ENCODE results near the gene SPANXD.
"Not testable (repeated sequence)": the region's sequence is repeated elsewhere in the genome, so short reads cannot be mapped to it uniquely, and the experiment has no call there.

The SPANXD gene

GRCh38 chrX:141698639-141699038 is at the start of gene SPANXD:
SPANXD (minus strand) TSS chrX:141698739; CDS start chrX:141698405, 334 bp downstream.
- TF ChIP-seq CTCF (IDR thresholded peaks at IDR 0.05) = not testable (repeated sequence)

- TF ChIP-seq CTCF (IDR thresholded peaks at IDR 0.05) = no peak
Observed at GRCh38 chrX:141742666-141743065, 44.1 kb upstream of the SPANXD start.

- no peak for TF ChIP-seq CTCF (IDR thresholded peaks at IDR 0.05)
Observed at GRCh38 chrX:141736656-141737055, 38.1 kb upstream of the SPANXD start.

GRCh38 chrX:141733371-141733770 is 34.8 kb upstream of the SPANXD start:
- TF ChIP-seq CTCF (IDR thresholded peaks at IDR 0.05) = no peak

- no peak for TF ChIP-seq CTCF (IDR thresholded peaks at IDR 0.05)
Observed at GRCh38 chrX:141732031-141732430, 33.5 kb upstream of the SPANXD start.

GRCh38 chrX:141724186-141724585 is 25.6 kb upstream of the SPANXD start:
- no peak for TF ChIP-seq CTCF (IDR thresholded peaks at IDR 0.05)

- TF ChIP-seq CTCF (IDR thresholded peaks at IDR 0.05) = no peak
Observed at GRCh38 chrX:141714680-141715079, 16.1 kb upstream of the SPANXD start.

- TF ChIP-seq CTCF (IDR thresholded peaks at IDR 0.05) = no peak
Observed at GRCh38 chrX:141701072-141701471, 2.5 kb upstream of the SPANXD start.

Measured in LNCAP (cell line).